SK-N-SH (cell line): ENCODE results near the gene VCPKMT.

ENCODE experiments used
- CTCF ChIP-seq: fragments of 200-600 bp; sonication (generic); IDR thresholded peaks from 2 replicates; pipeline ENCODE4 v1.6.1; 2017; ENCODE audit warnings: antibody characterized with exemption, mild to moderate bottlenecking, moderate library complexity
- EP300 ChIP-seq, 2 experiments: IDR thresholded peaks; 2 replicates each; pipeline versions ENCODE4 v1.4.0 to v1.6.1; 2012; ENCODE audit warnings: borderline replicate concordance in 1 of 2, low read depth in 1 of 2, low read length in 1 of 2
- NRF1 ChIP-seq: IDR thresholded peaks from 2 replicates; pipeline ENCODE4 v1.6.1; 2012; ENCODE audit warnings: low read depth, mild to moderate bottlenecking, low read length
- TEAD4 ChIP-seq: IDR thresholded peaks from 2 replicates; pipeline ENCODE4 v1.4.0; 2012; ENCODE audit warnings: mild to moderate bottlenecking, borderline replicate concordance; ENCODE audit not compliant: insufficient read depth
- YY1 ChIP-seq: IDR thresholded peaks from 2 replicates; pipeline ENCODE4 v1.4.0; 2012; ENCODE audit warnings: low read depth, mild to moderate bottlenecking
- TF ChIP-seq, protein P1 (sequence below): fragments of 150-350 bp; IDR thresholded peaks from 2 replicates; pipeline ENCODE4 v1.6.1; 2017; ENCODE audit warnings: antibody characterized with exemption, low read length, low read depth, borderline replicate concordance

- TF ChIP-seq NRF1 (no peak), YY1 (no peak), CTCF (no peak), EP300 (IDR thresholded peaks at IDR 0.05; ENCODE audit: borderline replicate concordance in 1 of 2, low read depth in 1 of 2, low read length in 1 of 2) (no peak), TEAD4 (no peak)
- TF ChIP-seq, protein P1, sequence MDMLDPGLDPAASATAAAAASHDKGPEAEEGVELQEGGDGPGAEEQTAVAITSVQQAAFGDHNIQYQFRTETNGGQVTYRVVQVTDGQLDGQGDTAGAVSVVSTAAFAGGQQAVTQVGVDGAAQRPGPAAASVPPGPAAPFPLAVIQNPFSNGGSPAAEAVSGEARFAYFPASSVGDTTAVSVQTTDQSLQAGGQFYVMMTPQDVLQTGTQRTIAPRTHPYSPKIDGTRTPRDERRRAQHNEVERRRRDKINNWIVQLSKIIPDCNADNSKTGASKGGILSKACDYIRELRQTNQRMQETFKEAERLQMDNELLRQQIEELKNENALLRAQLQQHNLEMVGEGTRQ = no peak
Observed at GRCh38 chr14:50084666-50085065, 31.7 kb downstream of the VCPKMT start.
